HG03354 (cell line): ENCODE results near the gene SNRK.

Experiments
- ATAC-seq: cut with Tn5 transposase; IDR thresholded peaks from one replicate; pipeline ENCODE4 v1.9.1; 2021; ENCODE audit warnings: mild to moderate bottlenecking; ENCODE audit not compliant: unreplicated experiment, poor library complexity, severe bottlenecking

The SNRK gene

GRCh38 chr3:43394041-43394554, 107.8 kb downstream of the SNRK start:
- no peak for ATAC-seq

- no peak for ATAC-seq
Observed at GRCh38 chr3:43399034-43399433, 112.7 kb downstream of the SNRK start.

GRCh38 chr3:43400167-43400566, 113.8 kb downstream of the SNRK start:
- ATAC-seq: no peak
